ENCODE results near the gene SLC25A12.

SLC25A12 gene

DNA sequence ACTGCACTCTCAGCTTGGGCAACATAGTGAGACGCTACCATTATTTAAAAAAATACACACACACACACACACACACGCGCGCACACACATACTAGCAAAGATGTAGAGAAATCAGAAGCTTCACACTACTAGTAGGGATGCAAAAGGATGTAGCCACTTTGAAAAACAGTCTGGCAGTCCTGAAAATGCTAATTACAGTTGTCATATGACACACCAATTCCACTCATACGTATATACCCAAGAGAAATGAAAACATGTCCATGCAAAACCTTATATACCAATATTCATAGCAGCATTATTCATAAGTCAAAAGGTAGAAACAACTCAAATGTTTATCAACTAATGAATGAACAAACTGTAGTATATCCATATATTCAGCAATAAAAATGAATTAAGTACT, 90.3 kb downstream of the SLC25A12 start:
- Histone ChIP-seq H3K4me3 (ENCODE audit: control insufficient read depth in 1 of 7, extremely low read depth in 1 of 7, insufficient read depth in 4 of 7, low read depth in 2 of 7, low read length in 6 of 7) (no peak overlapping the region), H3K4me1 (ENCODE audit: control extremely low read depth in 1 of 4, control insufficient read depth in 4 of 4, insufficient read depth in 4 of 4, low read length in 3 of 4) (peaks cover 0 to 19% (median 12%) of the 10 kb centered on the region in 4 experiments), H3K36me3 (ENCODE audit: control insufficient read depth in 4 of 4, insufficient read depth in 4 of 4, low read length in 3 of 4) (peaks cover 0 to 13% (median 3%) of the 10 kb centered on the region in 4 experiments), H3K9me3 (ENCODE audit: control extremely low read depth in 1 of 5, control insufficient read depth in 4 of 5, insufficient read depth in 2 of 5, low read depth in 1 of 5, low read length in 4 of 5) (no peaks in the 10 kb centered on the region), H3K27me3 (replicated peaks in 2 of 5; ENCODE audit: control insufficient read depth in 4 of 5, insufficient read depth in 5 of 5, low read length in 4 of 5) (no peaks in the 10 kb centered on the region), H3K27ac (ENCODE audit: insufficient read depth in 1 of 2, low read depth in 1 of 2, low read length in 2 of 2, poor library complexity in 1 of 2, severe bottlenecking in 2 of 2) (no peak overlapping the region)
- POLR2A ChIA-PET, result no interaction called here
- 82% methylated on average over 4 of the region's 5 CpGs for WGBS (ENCODE audit: insufficient coverage)
- DNase-seq, result no peak
- CTCF ChIA-PET, result interaction anchor here (0.8 kb wide), 1 partner anchor 301 kb away, joined by 3 read pairs; no protein-coding TSS in a partner anchor

DNA sequence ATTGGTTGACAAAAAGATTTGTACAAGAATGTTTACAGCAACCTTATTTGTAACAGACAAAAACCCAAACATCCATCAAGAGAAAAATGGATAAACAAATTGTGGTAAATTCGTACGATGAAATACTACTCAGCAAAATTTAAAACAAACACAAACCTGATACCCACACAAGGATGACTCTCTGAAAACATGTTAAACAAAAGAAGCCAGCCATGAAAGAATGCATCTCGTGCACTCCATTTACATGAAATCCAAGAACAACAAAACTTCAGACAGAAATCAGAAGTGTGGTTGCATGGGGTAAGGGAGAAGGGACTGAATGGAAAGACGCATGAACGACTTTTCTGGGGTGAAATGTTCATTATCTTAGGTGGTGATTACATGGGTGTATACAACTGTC, 93.4 kb downstream of the SLC25A12 start:
- POLR2A ChIA-PET, result no interaction called here
- CTCF ChIA-PET, result interaction anchor here (0.6 to 1.0 kb wide), 2 partner anchors 10 to 45 kb away, joined by 3 to 5 read pairs; no protein-coding TSS in a partner anchor
- H3K27ac ChIP-seq (ENCODE audit: insufficient read depth in 1 of 2, low read depth in 1 of 2, low read length in 2 of 2, poor library complexity in 1 of 2, severe bottlenecking in 2 of 2), result no peak overlapping the region
- H3K27me3 ChIP-seq (replicated peaks in 2 of 5; ENCODE audit: control insufficient read depth in 4 of 5, insufficient read depth in 5 of 5, low read length in 4 of 5), result no peaks in the 10 kb centered on the region
- no peak for DNase-seq
- WGBS (ENCODE audit: insufficient coverage), result no CpG with 5 or more reads among the region's 5 CpGs
- H3K9me3 ChIP-seq (ENCODE audit: control extremely low read depth in 1 of 5, control insufficient read depth in 4 of 5, insufficient read depth in 2 of 5, low read depth in 1 of 5, low read length in 4 of 5), result no peaks in the 10 kb centered on the region
- peaks cover 0 to 13% (median 2%) of the 10 kb centered on the region in 4 experiments for H3K36me3 ChIP-seq (ENCODE audit: control insufficient read depth in 4 of 4, insufficient read depth in 4 of 4, low read length in 3 of 4)
- H3K4me3 ChIP-seq (ENCODE audit: control insufficient read depth in 1 of 7, extremely low read depth in 1 of 7, insufficient read depth in 4 of 7, low read depth in 2 of 7, low read length in 6 of 7), result no peak overlapping the region
- H3K4me1 ChIP-seq (ENCODE audit: control extremely low read depth in 1 of 4, control insufficient read depth in 4 of 4, insufficient read depth in 4 of 4, low read length in 3 of 4), result peaks cover 7 to 25% (median 16%) of the 10 kb centered on the region in 4 experiments

- DNase-seq, result peak; percentile 68 to 95 (median 92)
- H3K4me1 ChIP-seq (ENCODE audit: control extremely low read depth in 1 of 4, control insufficient read depth in 4 of 4, insufficient read depth in 4 of 4, low read length in 3 of 4), result peaks cover 15 to 44% (median 35%) of the 10 kb centered on the region in 4 experiments
Measured at GRCh38 chr2:171798156-171798820, 95.8 kb downstream of the SLC25A12 start.

GRCh38 chr2:171794918-171795317, 99.1 kb downstream of the SLC25A12 start:
- Histone ChIP-seq H3K36me3 (ENCODE audit: control insufficient read depth in 4 of 4, insufficient read depth in 4 of 4, low read length in 3 of 4) (peaks cover 0 to 18% (median 11%) of the 10 kb centered on the region in 4 experiments), H3K27me3 (replicated peaks in 2 of 5; ENCODE audit: control insufficient read depth in 4 of 5, insufficient read depth in 5 of 5, low read length in 4 of 5) (no peaks in the 10 kb centered on the region), H3K9me3 (ENCODE audit: control extremely low read depth in 1 of 5, control insufficient read depth in 4 of 5, insufficient read depth in 2 of 5, low read depth in 1 of 5, low read length in 4 of 5) (no peaks in the 10 kb centered on the region), H3K4me1 (ENCODE audit: control extremely low read depth in 1 of 4, control insufficient read depth in 4 of 4, insufficient read depth in 4 of 4, low read length in 3 of 4) (peaks cover 15 to 47% (median 37%) of the 10 kb centered on the region in 4 experiments), H3K4me3 (ENCODE audit: control insufficient read depth in 1 of 7, extremely low read depth in 1 of 7, insufficient read depth in 4 of 7, low read depth in 2 of 7, low read length in 6 of 7) (no peak overlapping the region), H3K27ac (ENCODE audit: insufficient read depth in 1 of 2, low read depth in 1 of 2, low read length in 2 of 2, poor library complexity in 1 of 2, severe bottlenecking in 2 of 2) (no peak overlapping the region)
- DNase-seq, result no peak
- ChIA-PET POLR2A (no interaction called here), CTCF (interaction anchor here (1.1 kb wide), 1 partner anchor 311 kb away, joined by 3 read pairs; no protein-coding TSS in a partner anchor)
- 54% methylated on average over 4 of the region's 4 CpGs for WGBS (ENCODE audit: insufficient coverage)

More at GRCh38 chr2:171798156-171798820, 95.8 kb downstream of the SLC25A12 start:
- H3K4me3 ChIP-seq (ENCODE audit: control insufficient read depth in 1 of 7, extremely low read depth in 1 of 7, insufficient read depth in 4 of 7, low read depth in 2 of 7, low read length in 6 of 7), result peak overlapping the region in 2 of 7 experiments; percentile 13 to 38
- H3K27me3 ChIP-seq (replicated peaks in 2 of 5; ENCODE audit: control insufficient read depth in 4 of 5, insufficient read depth in 5 of 5, low read length in 4 of 5), result no peaks in the 10 kb centered on the region
- peak overlapping the region; percentile 81 to 90 for H3K27ac ChIP-seq (ENCODE audit: insufficient read depth in 1 of 2, low read depth in 1 of 2, low read length in 2 of 2, poor library complexity in 1 of 2, severe bottlenecking in 2 of 2)
- ChIA-PET CTCF (interaction anchor here (0.6 to 1.1 kb wide), 3 partner anchors 22 to 401 kb away, joined by 3 to 4 read pairs (median 3); no protein-coding TSS in a partner anchor), POLR2A (no interaction called here)
- WGBS (ENCODE audit: insufficient coverage), result no CpG with 5 or more reads among the region's 6 CpGs
- peaks cover 0 to 10% (median under 1%) of the 10 kb centered on the region in 4 experiments for H3K36me3 ChIP-seq (ENCODE audit: control insufficient read depth in 4 of 4, insufficient read depth in 4 of 4, low read length in 3 of 4)
- H3K9me3 ChIP-seq (ENCODE audit: control extremely low read depth in 1 of 5, control insufficient read depth in 4 of 5, insufficient read depth in 2 of 5, low read depth in 1 of 5, low read length in 4 of 5), result no peaks in the 10 kb centered on the region

DNA sequence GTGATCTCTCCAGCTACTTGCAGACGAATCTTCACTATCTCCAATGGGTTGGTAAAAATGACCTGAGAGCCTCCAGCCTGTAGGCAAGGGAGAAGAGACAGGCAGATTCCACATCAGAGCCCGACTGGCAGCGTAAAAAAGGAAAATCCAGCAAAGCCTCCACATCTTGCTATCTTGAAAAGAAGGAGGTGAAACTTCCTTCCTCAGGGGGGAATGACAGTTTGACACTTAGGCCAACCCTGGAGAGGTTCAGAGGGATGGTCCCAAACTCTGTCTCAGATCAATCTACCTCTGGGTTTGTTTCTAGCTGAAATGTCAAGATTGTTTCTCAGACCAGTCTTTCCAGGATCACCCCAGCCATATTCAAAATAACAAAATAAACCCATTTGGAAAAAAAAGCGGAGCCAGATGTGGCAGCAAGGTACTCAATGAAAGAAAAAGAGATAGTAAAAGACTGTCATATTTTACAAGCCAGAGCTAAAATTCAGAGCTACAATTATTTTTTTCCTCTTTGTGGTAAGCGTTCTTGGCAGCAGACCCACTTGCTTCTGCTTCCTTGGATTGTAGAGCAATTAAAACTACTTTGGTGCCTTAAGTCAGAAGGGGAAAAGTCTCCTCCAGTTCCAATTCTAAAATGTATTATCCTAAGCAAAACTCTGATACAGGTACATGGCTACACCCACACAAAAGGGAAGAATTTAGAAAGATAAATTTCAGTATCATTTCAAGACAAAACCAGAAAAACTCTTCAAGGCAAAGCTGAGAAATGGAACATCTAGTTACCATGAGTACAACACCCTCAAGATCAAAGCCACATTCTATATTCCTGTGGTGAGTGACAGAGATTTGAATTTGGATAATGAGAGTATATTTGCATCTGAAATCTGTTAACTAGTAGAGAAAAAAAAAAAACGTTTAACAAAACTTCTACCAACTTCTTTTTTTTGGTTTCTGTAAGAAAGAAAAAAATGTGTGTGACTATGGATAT, 100.1 kb downstream of the SLC25A12 start:
- ChIA-PET POLR2A (interaction anchor here (0.6 kb wide), 1 partner anchor 86 kb away, joined by 3 read pairs; no protein-coding TSS in a partner anchor), CTCF (no interaction called here)
- Histone ChIP-seq H3K27ac (ENCODE audit: insufficient read depth in 1 of 2, low read depth in 1 of 2, low read length in 2 of 2, poor library complexity in 1 of 2, severe bottlenecking in 2 of 2) (peak overlapping the region; percentile 29 to 60), H3K9me3 (ENCODE audit: control extremely low read depth in 1 of 5, control insufficient read depth in 4 of 5, insufficient read depth in 2 of 5, low read depth in 1 of 5, low read length in 4 of 5) (no peaks in the 10 kb centered on the region), H3K27me3 (replicated peaks in 2 of 5; ENCODE audit: control insufficient read depth in 4 of 5, insufficient read depth in 5 of 5, low read length in 4 of 5) (no peaks in the 10 kb centered on the region), H3K4me3 (ENCODE audit: control insufficient read depth in 1 of 7, extremely low read depth in 1 of 7, insufficient read depth in 4 of 7, low read depth in 2 of 7, low read length in 6 of 7) (peak overlapping the region in 2 of 7 experiments; percentile 23 to 53), H3K36me3 (ENCODE audit: control insufficient read depth in 4 of 4, insufficient read depth in 4 of 4, low read length in 3 of 4) (peaks cover 0 to 18% (median 9%) of the 10 kb centered on the region in 4 experiments), H3K4me1 (ENCODE audit: control extremely low read depth in 1 of 4, control insufficient read depth in 4 of 4, insufficient read depth in 4 of 4, low read length in 3 of 4) (peaks cover 15 to 40% (median 33%) of the 10 kb centered on the region in 4 experiments)
- peak in 2 of 3 donors; percentile 51 to 58 for DNase-seq
- WGBS (ENCODE audit: insufficient coverage), result 0% methylated on average over 1 of the region's 6 CpGs

DNA sequence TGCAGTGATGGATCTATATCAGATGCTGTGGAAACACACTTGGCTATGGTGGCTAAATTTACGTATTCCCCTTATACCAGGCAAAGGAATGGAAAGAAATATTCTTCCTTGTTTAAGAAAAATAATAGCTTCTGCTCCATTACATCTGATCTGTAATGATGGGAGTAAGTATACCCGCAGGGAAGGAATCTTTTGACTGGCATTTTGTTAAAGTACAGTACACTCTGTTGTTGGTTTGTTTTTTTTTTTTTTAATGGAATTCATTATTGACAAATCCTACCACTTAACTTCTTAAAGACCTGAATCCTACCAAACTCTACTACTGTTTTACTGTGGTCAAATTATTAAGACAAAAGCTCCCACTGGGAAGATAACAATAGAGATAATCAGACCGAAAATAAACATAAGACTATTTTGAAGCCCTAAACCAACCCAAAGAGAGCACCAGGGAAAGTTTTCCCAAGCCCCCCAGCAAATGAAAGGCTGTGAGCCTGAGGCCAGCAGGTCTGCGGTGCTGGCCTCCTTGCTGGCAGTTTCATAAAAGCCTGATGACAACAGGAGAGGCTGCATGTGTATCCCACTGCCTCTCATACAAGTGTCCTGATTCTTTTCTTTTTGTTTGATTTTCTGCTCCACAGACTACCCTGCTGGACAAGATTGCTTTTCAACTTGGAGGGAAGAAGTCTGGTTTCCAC, 101.0 kb downstream of the SLC25A12 start:
- H3K9me3 ChIP-seq (ENCODE audit: control extremely low read depth in 1 of 5, control insufficient read depth in 4 of 5, insufficient read depth in 2 of 5, low read depth in 1 of 5, low read length in 4 of 5), result no peaks in the 10 kb centered on the region
- ChIA-PET POLR2A (interaction anchor here (0.6 kb wide), 1 partner anchor 85 kb away, joined by 3 read pairs; no protein-coding TSS in a partner anchor), CTCF (interaction anchor here (1.3 kb wide), 1 partner anchor 668 kb away, joined by 3 read pairs; no protein-coding TSS in a partner anchor)
- WGBS (ENCODE audit: insufficient coverage), result 84% methylated on average over 2 of the region's 4 CpGs
- peaks cover 13 to 30% (median 24%) of the 10 kb centered on the region in 4 experiments for H3K4me1 ChIP-seq (ENCODE audit: control extremely low read depth in 1 of 4, control insufficient read depth in 4 of 4, insufficient read depth in 4 of 4, low read length in 3 of 4)
- H3K27me3 ChIP-seq (replicated peaks in 2 of 5; ENCODE audit: control insufficient read depth in 4 of 5, insufficient read depth in 5 of 5, low read length in 4 of 5), result no peaks in the 10 kb centered on the region
- no peak for DNase-seq
- H3K36me3 ChIP-seq (ENCODE audit: control insufficient read depth in 4 of 4, insufficient read depth in 4 of 4, low read length in 3 of 4), result peaks cover 0 to 27% (median 12%) of the 10 kb centered on the region in 4 experiments
- no peak overlapping the region for H3K4me3 ChIP-seq (ENCODE audit: control insufficient read depth in 1 of 7, extremely low read depth in 1 of 7, insufficient read depth in 4 of 7, low read depth in 2 of 7, low read length in 6 of 7)
- H3K27ac ChIP-seq (ENCODE audit: insufficient read depth in 1 of 2, low read depth in 1 of 2, low read length in 2 of 2, poor library complexity in 1 of 2, severe bottlenecking in 2 of 2), result no peak overlapping the region
